ENCODE data around the gene P3H1. TPM values are rescaled to one million over a fixed set of nuclear protein-coding genes. Genes with fewer than 3 reads are reported as not detected.
"Not testable (repeated sequence)": the region's sequence is repeated elsewhere in the genome, so short reads cannot be mapped to it uniquely, and the experiment has no call there.

P3H1 gene
- total and polyA plus RNA-seq, 3 experiments from 2014 or later, result 11.1 to 38.5 (median 35.6) TPM

DNA sequence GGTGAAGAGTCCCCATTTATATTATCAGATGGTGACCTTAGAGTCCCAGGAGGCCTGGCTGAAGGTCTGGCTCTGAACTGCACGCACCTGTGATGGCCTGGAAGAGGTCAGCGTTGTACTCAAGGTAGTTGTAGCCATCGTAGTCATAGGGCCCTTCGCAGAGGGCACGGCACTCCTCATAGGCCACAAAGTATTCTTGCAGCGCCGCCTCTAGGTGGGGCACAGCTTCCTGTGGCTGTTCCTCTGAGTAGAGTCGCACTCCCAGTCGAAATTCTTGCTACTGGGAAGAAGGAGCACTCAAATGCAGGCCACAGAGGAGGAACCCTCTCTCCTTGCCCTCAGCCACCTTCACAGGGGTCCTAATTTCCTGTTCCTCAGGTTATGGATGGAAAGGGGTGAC, 7.7 kb downstream of the P3H1 start:
- Histone ChIP-seq H3K4me3 (ENCODE audit: low read length) (no peak overlapping the region), H3K9me3 (ENCODE audit: low read length) (no peaks in the 10 kb centered on the region), H3K27ac (ENCODE audit: low read depth, low read length) (no peak overlapping the region), H3K27me3 (ENCODE audit: insufficient read depth, low read length, poor library complexity, severe bottlenecking) (no peaks in the 10 kb centered on the region), H3K36me3 (ENCODE audit: insufficient read depth, low read length) (peaks cover 37% of the 10 kb centered on the region), H3K4me1 (ENCODE audit: insufficient read depth, low read length) (no peaks in the 10 kb centered on the region)
- peaks cover 7 to 67% (median 26%) of the 10 kb centered on the region in 3 donors for H3K36me3 Mint-ChIP-seq
- POLR2A ChIA-PET, result no interaction called here
- no peak for DNase-seq
- H3K27ac Mint-ChIP-seq, result no peak overlapping the region
- H3K9me3 Mint-ChIP-seq, result no peaks in the 10 kb centered on the region
- CTCF ChIA-PET, result interaction anchor here (0.6 to 3.0 kb wide), 3 partner anchors 7 to 315 kb away, joined by 3 to 17 read pairs (median 5); partner anchors contain the start of genes C1orf50 and P3H1
- H3K27me3 Mint-ChIP-seq, result no peaks in the 10 kb centered on the region
- H3K4me1 Mint-ChIP-seq, result peaks cover 4 to 5% (median 5%) of the 10 kb centered on the region in 3 donors
- no peak overlapping the region for H3K4me3 Mint-ChIP-seq

DNA sequence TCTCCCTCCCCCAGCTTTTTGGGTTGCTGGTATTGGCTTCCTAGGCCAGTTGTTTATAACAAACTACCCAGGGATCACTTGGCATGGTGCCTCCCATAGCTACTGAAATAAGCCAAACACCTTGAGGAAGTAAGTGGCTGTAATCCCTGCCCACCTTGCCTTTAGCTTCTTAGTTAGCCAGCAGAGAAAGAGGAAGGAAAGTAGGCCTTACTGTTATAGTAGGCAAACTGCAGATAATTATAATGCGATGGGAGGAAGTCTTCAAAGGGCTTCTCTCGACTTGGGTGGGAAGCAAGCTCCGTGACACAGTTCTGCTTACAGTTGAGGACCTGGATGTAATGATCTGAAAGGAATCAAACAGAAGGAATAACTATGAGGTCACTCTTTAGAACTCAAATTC, 8.2 kb downstream of the P3H1 start:
- Histone ChIP-seq H3K4me3 (ENCODE audit: low read length) (no peak overlapping the region), H3K27ac (ENCODE audit: low read depth, low read length) (no peak overlapping the region), H3K4me1 (ENCODE audit: insufficient read depth, low read length) (no peaks in the 10 kb centered on the region), H3K9me3 (ENCODE audit: low read length) (no peaks in the 10 kb centered on the region), H3K36me3 (ENCODE audit: insufficient read depth, low read length) (peaks cover 37% of the 10 kb centered on the region), H3K27me3 (ENCODE audit: insufficient read depth, low read length, poor library complexity, severe bottlenecking) (no peaks in the 10 kb centered on the region)
- Mint-ChIP-seq H3K27me3 (no peaks in the 10 kb centered on the region), H3K36me3 (peaks cover 9 to 72% (median 29%) of the 10 kb centered on the region in 3 donors), H3K9me3 (no peaks in the 10 kb centered on the region), H3K4me1 (peaks cover 4 to 5% (median 4%) of the 10 kb centered on the region in 3 donors), H3K27ac (peak overlapping the region in 1 of 8 donors; percentile 33), H3K4me3 (no peak overlapping the region)
- ChIA-PET POLR2A (no interaction called here), CTCF (interaction anchor here (0.6 to 3.0 kb wide), 3 partner anchors 8 to 315 kb away, joined by 3 to 17 read pairs (median 5); partner anchors contain the start of genes C1orf50 and P3H1)
- DNase-seq, result no peak

DNA sequence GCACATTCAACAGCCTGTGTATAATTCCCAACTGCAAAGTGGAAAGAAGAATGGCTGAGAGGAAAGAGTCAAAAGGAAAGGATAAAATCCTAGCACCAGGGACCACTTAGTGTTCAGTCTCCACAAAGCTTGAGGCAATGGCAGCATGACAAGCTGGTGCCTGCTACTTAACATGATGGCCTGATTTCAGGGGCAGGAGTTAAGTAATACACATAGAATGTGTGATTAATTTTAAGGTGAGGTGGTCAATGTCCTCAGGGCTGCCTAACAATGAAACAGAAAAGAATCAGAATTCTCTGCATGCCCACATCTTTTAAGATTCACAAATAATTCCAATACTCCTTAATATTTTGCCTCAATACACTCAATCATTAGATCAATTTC, 8.9 kb downstream of the P3H1 start:
- DNase-seq, result no peak
- Mint-ChIP-seq H3K9me3 (no peaks in the 10 kb centered on the region), H3K27me3 (no peaks in the 10 kb centered on the region), H3K27ac (peak overlapping the region in 2 of 8 donors; percentile 60 to 62), H3K4me1 (peaks cover 3 to 5% (median 4%) of the 10 kb centered on the region in 3 donors), H3K4me3 (no peak overlapping the region), H3K36me3 (peaks cover 9 to 78% (median 29%) of the 10 kb centered on the region in 3 donors)
- Histone ChIP-seq H3K36me3 (ENCODE audit: insufficient read depth, low read length) (peaks cover 42% of the 10 kb centered on the region), H3K4me1 (ENCODE audit: insufficient read depth, low read length) (no peaks in the 10 kb centered on the region), H3K27ac (ENCODE audit: low read depth, low read length) (no peak overlapping the region), H3K4me3 (ENCODE audit: low read length) (no peak overlapping the region), H3K27me3 (ENCODE audit: insufficient read depth, low read length, poor library complexity, severe bottlenecking) (no peaks in the 10 kb centered on the region), H3K9me3 (ENCODE audit: low read length) (no peaks in the 10 kb centered on the region)
- ChIA-PET POLR2A (no interaction called here), CTCF (interaction anchor here (1.3 to 3.0 kb wide), 2 partner anchors 9 to 316 kb away, joined by 5 to 17 read pairs; partner anchors contain the start of genes C1orf50 and P3H1)

DNA sequence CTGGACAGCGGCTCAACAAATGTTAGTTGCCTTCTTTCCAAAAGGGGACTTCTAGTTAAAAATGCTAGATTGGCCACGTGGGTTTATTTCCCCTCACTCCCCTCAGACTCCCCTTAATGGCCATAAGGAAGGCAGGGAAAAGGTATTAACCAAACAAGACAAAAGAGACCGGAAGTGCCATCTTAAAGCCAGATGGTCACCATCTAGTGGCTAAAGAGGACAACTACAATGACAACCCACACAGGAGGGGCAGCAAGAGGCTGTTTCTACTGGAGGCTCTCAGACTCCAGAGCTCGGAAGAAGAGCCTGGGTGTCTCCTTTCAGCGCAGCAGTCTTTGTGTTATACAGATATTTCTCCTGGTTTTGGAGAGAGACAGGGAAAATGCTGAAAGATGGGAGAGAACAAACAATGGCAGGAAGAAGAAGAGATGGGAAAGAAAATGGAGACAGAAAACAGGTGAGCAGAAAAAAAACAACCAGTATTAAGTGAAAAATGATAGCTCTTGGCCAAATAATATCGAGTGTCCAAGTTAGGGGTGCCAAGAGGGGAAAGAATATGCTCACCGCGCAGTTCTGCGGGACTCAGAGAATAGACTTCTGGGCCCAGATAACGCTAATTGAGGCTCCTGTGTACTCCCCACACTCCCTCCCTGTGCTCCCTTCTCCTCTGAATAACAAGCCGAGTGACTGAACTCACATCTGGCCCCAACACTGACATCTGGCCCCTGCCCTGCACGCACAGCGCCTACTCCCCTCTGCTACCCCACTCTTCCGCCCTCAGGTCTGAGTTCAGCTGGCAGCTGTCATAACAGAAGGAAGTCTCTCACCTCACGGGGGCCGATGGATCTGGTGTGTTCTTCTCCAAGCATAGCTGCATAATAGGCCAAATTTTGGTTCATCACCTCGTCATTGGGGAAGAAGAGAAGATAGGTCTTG, 9.6 kb downstream of the P3H1 start:
- H3K4me3 Mint-ChIP-seq, result peak overlapping the region in 1 of 7 donors; percentile 15
- Histone ChIP-seq H3K4me3 (ENCODE audit: low read length) (no peak overlapping the region), H3K4me1 (ENCODE audit: insufficient read depth, low read length) (no peaks in the 10 kb centered on the region), H3K36me3 (ENCODE audit: insufficient read depth, low read length) (peaks cover 49% of the 10 kb centered on the region), H3K27me3 (ENCODE audit: insufficient read depth, low read length, poor library complexity, severe bottlenecking) (no peaks in the 10 kb centered on the region), H3K9me3 (ENCODE audit: low read length) (no peaks in the 10 kb centered on the region), H3K27ac (ENCODE audit: low read depth, low read length) (no peak overlapping the region)
- H3K27me3 Mint-ChIP-seq, result no peaks in the 10 kb centered on the region
- ChIA-PET CTCF (interaction anchor here (3.0 kb wide), 1 partner anchor 9 kb away, joined by 17 read pairs; the partner anchor contains the start of genes C1orf50 and P3H1), POLR2A (no interaction called here)
- no peaks in the 10 kb centered on the region for H3K9me3 Mint-ChIP-seq
- H3K4me1 Mint-ChIP-seq, result peaks cover under 1 to 4% (median 3%) of the 10 kb centered on the region in 3 donors
- H3K27ac Mint-ChIP-seq, result peak overlapping the region in 5 of 8 donors; percentile 46 to 88 (median 80)
- peak in 2 of 5 donors; percentile 11 to 24 for DNase-seq
- peaks cover 14 to 81% (median 34%) of the 10 kb centered on the region in 3 donors for H3K36me3 Mint-ChIP-seq

DNA sequence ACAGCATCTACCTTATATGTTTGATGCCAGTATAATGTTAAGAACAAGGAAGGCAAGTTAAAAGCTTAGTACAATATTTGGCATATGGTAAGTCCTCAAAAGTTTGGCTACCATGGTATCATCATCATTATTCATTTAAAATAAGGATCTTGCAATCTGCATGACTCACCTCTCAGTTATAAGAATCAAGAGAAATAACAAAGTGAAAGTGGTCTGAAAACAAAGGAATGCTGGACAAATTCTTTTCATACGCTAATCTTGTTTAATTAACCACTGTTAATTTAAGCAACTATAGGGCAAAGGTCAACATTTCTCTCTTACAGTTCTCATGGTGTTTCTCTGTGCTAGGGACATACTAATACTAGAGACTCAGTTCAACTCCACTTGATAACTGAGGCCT, 13.8 kb downstream of the P3H1 start:
- H3K36me3 ChIP-seq (ENCODE audit: insufficient read depth, low read length), result peaks cover 55% of the 10 kb centered on the region
- H3K4me1 ChIP-seq (ENCODE audit: insufficient read depth, low read length), result no peaks in the 10 kb centered on the region
- H3K36me3 Mint-ChIP-seq, result peaks cover 27 to 87% (median 47%) of the 10 kb centered on the region in 3 donors
- H3K27me3 ChIP-seq (ENCODE audit: insufficient read depth, low read length, poor library complexity, severe bottlenecking), result no peaks in the 10 kb centered on the region
- no peaks in the 10 kb centered on the region for H3K27me3 Mint-ChIP-seq
- ChIA-PET POLR2A (interaction anchor here (0.7 kb wide), 1 partner anchor 37 kb away, joined by 3 read pairs; no protein-coding TSS in a partner anchor), CTCF (interaction anchor here (0.8 kb wide), 1 partner anchor 14 kb away, joined by 3 read pairs; the partner anchor contains the start of genes C1orf50 and P3H1)
- H3K4me3 Mint-ChIP-seq, result no peak overlapping the region
- peaks cover 0 to 4% (median 3%) of the 10 kb centered on the region in 3 donors for H3K4me1 Mint-ChIP-seq
- H3K27ac ChIP-seq (ENCODE audit: low read depth, low read length), result no peak overlapping the region
- no peak for DNase-seq
- H3K4me3 ChIP-seq (ENCODE audit: low read length), result no peak overlapping the region
- H3K27ac Mint-ChIP-seq, result peak overlapping the region in 1 of 8 donors; percentile 14
- no peaks in the 10 kb centered on the region for H3K9me3 ChIP-seq (ENCODE audit: low read length)
- peaks cover 0 to 2% (median 0%) of the 10 kb centered on the region in 5 donors for H3K9me3 Mint-ChIP-seq

DNA sequence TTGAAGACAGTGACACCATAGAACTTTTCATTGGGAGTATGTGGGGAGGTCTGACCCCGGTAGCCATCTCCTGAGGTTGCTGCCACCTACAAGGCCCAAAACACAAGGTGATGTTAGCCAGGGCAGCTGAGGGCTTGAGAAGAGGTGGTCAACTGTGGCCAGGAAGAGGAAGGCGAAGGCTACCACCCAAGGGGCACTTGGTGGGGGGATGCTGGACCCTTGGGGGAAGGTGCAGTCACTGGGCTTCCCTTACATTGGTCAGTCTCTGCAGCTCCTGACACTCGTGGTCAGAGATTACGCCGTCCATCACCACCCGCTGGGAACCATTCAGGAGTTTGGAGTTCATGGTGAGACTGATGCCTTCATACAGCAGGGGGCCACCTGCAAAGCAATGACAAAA, 14.5 kb downstream of the P3H1 start:
- Mint-ChIP-seq H3K36me3 (peaks cover 27 to 84% (median 41%) of the 10 kb centered on the region in 3 donors), H3K27ac (peak overlapping the region in 2 of 8 donors; percentile 47 to 56), H3K27me3 (no peaks in the 10 kb centered on the region), H3K4me3 (no peak overlapping the region), H3K9me3 (peaks cover 0 to 2% (median 0%) of the 10 kb centered on the region in 5 donors), H3K4me1 (peaks cover 0 to 4% (median 3%) of the 10 kb centered on the region in 3 donors)
- H3K27ac ChIP-seq (ENCODE audit: low read depth, low read length), result no peak overlapping the region
- H3K4me1 ChIP-seq (ENCODE audit: insufficient read depth, low read length), result no peaks in the 10 kb centered on the region
- no peak for DNase-seq
- H3K4me3 ChIP-seq (ENCODE audit: low read length), result no peak overlapping the region
- no peaks in the 10 kb centered on the region for H3K9me3 ChIP-seq (ENCODE audit: low read length)
- CTCF ChIA-PET, result interaction anchor here (0.8 kb wide), 1 partner anchor 15 kb away, joined by 3 read pairs; the partner anchor contains the start of genes C1orf50 and P3H1
- POLR2A ChIA-PET, result no interaction called here
- no peaks in the 10 kb centered on the region for H3K27me3 ChIP-seq (ENCODE audit: insufficient read depth, low read length, poor library complexity, severe bottlenecking)
- peaks cover 47% of the 10 kb centered on the region for H3K36me3 ChIP-seq (ENCODE audit: insufficient read depth, low read length)

DNA sequence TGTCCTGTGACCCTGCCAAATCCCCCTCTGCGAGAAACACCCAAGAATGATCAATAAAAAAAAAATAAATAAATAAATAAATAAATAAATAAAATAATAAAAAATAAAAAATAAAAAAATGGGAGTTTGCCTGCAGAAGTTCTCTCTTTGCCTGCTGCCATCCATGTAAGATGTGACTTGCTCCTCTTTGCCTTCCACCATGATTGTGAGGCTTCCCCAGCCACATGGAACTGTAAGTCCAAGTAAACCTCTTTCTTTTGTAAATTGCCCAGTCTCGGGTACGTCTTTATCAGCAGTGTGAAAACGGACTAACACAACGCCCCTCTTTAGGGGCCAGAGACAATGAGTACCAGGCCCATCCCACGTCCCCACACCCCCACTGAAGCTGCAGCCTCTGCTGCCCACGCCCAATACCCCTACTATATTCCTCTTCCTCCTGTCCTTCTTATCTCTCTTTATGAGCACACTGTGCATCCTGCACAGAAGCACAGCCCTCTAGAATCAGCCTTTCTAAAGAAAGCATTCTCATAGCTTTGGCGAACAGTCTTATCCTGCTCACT, 15.2 kb downstream of the P3H1 start:
- H3K27me3 ChIP-seq (ENCODE audit: insufficient read depth, low read length, poor library complexity, severe bottlenecking); DNase-seq; CTCF ChIA-PET; H3K9me3 Mint-ChIP-seq; H3K27me3 Mint-ChIP-seq; H3K27ac ChIP-seq (ENCODE audit: low read depth, low read length); H3K4me3 ChIP-seq (ENCODE audit: low read length); H3K4me3 Mint-ChIP-seq; POLR2A ChIA-PET; H3K4me1 ChIP-seq (ENCODE audit: insufficient read depth, low read length); H3K9me3 ChIP-seq (ENCODE audit: low read length); H3K4me1 Mint-ChIP-seq: not testable (repeated sequence)
- H3K36me3 ChIP-seq (ENCODE audit: insufficient read depth, low read length), result peaks cover 44% of the 10 kb centered on the region
- peaks cover 21 to 84% (median 38%) of the 10 kb centered on the region in 3 donors for H3K36me3 Mint-ChIP-seq
- H3K27ac Mint-ChIP-seq, result peak overlapping the region in 2 of 8 donors; percentile 5 to 76
